HL-60 (cell line): ENCODE results near the gene PRKCE.

Experiments used
- DNase-seq, 2 experiments: peaks; one replicate each; pipeline ENCODE4 v3.0.0-alpha.2; 2010 to 2020; ENCODE audit warnings: low read depth in 1 of 2, low spot score in 1 of 2
- H3K27ac ChIP-seq: fragments of 250-450 bp; sonication (Bioruptor Pico); replicated peaks from 2 replicates; pipeline ENCODE4 v1.5.1; 2020; ENCODE audit warnings: mild to moderate bottlenecking, moderate library complexity
- H3K27me3 ChIP-seq: fragments of 250-450 bp; sonication (Bioruptor Pico); 2 replicates; pipeline ENCODE4 v1.5.1; 2021; ENCODE audit warnings: mild to moderate bottlenecking, moderate library complexity; ENCODE audit not compliant: insufficient read depth, poor library complexity, severe bottlenecking
- H3K4me3 ChIP-seq: replicated peaks from 2 replicates; pipeline ENCODE4 v1.5.1; 2011; ENCODE audit warnings: mild to moderate bottlenecking, control low read depth, low read length; ENCODE audit not compliant: insufficient read depth
- GABPA ChIP-seq: IDR thresholded peaks from 2 replicates; pipeline ENCODE4 v1.6.1; 2012; ENCODE audit warnings: low read depth
- POLR2AphosphoS5 ChIP-seq: IDR thresholded peaks from 2 replicates; pipeline ENCODE4 v1.6.1; 2012; ENCODE audit warnings: low read depth
- REST ChIP-seq: IDR thresholded peaks from 2 replicates; pipeline ENCODE4 v1.6.1; 2012; ENCODE audit warnings: low read depth; ENCODE audit not compliant: insufficient replicate concordance
- SPI1 ChIP-seq: IDR thresholded peaks from 2 replicates; pipeline ENCODE4 v1.6.1; 2012; ENCODE audit warnings: low read depth, mild to moderate bottlenecking, borderline replicate concordance
- TF ChIP-seq, protein P1 (sequence below): IDR thresholded peaks from one replicate; pipeline ENCODE4 v1.5.1; 2011; ENCODE audit warnings: low read length, control low read depth, inconsistent platforms; ENCODE audit not compliant: insufficient read depth

The PRKCE gene

DNA sequence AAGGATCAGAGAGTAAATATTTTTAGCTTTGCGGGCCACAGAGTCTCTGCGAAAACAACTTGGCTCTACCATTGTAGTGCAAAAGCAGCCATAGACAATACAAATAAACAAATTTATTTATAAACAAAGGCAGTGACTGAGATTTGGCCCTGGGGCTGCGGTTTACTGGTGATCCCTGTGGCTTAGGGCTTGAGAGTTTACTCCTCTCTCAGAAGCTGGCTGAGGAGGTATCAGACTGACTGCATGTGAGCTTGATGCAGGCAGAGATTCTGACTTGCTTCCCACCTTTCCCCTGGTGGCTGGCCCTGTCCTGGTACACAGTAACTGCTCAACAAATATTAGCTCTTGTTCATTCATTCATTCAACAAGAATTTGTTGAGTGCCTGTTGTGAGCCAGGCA is 81.5 kb downstream of the PRKCE start:
- Histone ChIP-seq H3K27me3 (no peaks in the 10 kb centered on the region), H3K4me3 (no peak overlapping the region), H3K27ac (no peak overlapping the region)
- no peak for DNase-seq
- no peak for TF ChIP-seq REST

- H3K27ac ChIP-seq, result no peak overlapping the region
- no peaks in the 10 kb centered on the region for H3K27me3 ChIP-seq
- no peak for DNase-seq
- no peak overlapping the region for H3K4me3 ChIP-seq
- TF ChIP-seq, protein P1, sequence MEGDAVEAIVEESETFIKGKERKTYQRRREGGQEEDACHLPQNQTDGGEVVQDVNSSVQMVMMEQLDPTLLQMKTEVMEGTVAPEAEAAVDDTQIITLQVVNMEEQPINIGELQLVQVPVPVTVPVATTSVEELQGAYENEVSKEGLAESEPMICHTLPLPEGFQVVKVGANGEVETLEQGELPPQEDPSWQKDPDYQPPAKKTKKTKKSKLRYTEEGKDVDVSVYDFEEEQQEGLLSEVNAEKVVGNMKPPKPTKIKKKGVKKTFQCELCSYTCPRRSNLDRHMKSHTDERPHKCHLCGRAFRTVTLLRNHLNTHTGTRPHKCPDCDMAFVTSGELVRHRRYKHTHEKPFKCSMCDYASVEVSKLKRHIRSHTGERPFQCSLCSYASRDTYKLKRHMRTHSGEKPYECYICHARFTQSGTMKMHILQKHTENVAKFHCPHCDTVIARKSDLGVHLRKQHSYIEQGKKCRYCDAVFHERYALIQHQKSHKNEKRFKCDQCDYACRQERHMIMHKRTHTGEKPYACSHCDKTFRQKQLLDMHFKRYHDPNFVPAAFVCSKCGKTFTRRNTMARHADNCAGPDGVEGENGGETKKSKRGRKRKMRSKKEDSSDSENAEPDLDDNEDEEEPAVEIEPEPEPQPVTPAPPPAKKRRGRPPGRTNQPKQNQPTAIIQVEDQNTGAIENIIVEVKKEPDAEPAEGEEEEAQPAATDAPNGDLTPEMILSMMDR, result no peak
- no peak for TF ChIP-seq REST
- TF ChIP-seq SPI1, result no peak
- no peak for TF ChIP-seq GABPA
- no peak for TF ChIP-seq POLR2AphosphoS5
Observed at GRCh38 chr2:45734336-45734735, 82.9 kb downstream of the PRKCE start.

DNA sequence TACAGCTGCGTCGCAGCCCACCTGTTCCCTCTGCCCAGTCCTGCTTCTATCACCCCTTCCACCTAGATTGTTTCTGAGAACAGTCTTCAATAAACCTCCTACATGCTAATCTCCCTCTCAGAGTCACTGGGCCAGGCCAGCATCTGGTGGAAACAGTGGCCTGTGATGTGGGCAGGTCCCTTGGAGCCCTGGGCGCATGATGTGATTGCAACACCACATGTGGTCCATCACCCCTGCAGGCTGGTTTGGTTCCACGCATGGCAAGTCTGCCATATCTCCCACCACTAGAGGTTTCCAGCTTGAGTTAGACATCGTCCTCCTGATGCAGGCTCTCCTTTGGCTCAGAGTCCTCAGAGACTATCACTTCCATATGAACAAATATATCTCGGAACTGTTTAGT is 83.5 kb downstream of the PRKCE start:
- Histone ChIP-seq H3K27me3 (no peaks in the 10 kb centered on the region), H3K27ac (no peak overlapping the region), H3K4me3 (no peak overlapping the region)
- no peak for TF ChIP-seq SPI1
- TF ChIP-seq GABPA, result no peak
- TF ChIP-seq, protein P1, result no peak
- TF ChIP-seq REST, result no peak
- no peak for TF ChIP-seq POLR2AphosphoS5
- peak; percentile 12 to 29 for DNase-seq
